Stimulated activated CD4-positive, alpha-beta T cell treated with anti-CD3 and anti-CD28 coated beads, TNF-alpha, amount 100 ng/mL, for 1 hour (primary cell): Measurements from ENCODE around the gene MCM9.

ENCODE experiments used
- DNase-seq, 3 donors: peaks; one replicate each; pipeline ENCODE4 v3.0.0-alpha.2; 2020; ENCODE audit warnings: low read depth in 3 of 3, low spot score in 1 of 3

Gene MCM9

GRCh38 chr6:118934461-118935330 is at the start of gene MCM9:
Gene MCM9, minus strand, starts transcription at chr6:118935159. Its CDS starts 3,436 bp downstream, at chr6:118931723.
- DNase-seq: peak; percentile 54 to 85 (median 75)

DNA sequence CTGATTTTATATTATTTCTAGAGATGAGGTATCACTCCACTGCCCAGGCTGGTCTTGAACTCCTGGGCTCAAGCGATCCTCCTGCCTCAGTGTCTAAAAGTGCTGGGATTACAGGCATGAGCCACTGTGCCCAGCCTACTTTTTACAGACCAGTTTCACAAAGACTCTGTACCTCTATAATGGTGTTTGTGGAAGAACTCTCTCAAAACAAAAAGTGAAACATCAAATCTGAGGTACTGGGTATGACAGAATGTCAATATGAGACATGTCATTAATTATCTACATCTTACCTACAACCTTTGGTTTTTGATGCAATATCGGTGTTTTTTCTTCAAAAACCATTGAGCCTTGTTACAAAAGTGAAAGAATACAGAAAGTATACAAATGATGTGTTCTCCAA is 49.4 kb upstream of the MCM9 start:
- no peak for DNase-seq

DNA sequence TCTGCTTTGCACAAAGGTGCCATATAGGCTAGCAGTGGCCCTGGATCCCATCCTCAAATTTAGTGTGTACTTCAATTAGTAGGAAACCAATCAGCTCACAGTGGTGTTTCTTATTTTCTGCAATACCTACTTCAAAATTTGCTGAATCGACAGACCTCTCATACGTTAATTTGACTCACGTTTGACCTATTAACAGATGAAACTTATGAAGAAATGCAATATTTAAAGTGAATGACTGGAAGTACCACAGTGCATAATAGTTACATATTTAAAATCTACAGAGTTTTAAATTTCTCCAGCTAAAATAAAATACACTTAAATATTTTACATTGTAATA is 47.6 kb upstream of the MCM9 start:
- DNase-seq: no peak

DNA sequence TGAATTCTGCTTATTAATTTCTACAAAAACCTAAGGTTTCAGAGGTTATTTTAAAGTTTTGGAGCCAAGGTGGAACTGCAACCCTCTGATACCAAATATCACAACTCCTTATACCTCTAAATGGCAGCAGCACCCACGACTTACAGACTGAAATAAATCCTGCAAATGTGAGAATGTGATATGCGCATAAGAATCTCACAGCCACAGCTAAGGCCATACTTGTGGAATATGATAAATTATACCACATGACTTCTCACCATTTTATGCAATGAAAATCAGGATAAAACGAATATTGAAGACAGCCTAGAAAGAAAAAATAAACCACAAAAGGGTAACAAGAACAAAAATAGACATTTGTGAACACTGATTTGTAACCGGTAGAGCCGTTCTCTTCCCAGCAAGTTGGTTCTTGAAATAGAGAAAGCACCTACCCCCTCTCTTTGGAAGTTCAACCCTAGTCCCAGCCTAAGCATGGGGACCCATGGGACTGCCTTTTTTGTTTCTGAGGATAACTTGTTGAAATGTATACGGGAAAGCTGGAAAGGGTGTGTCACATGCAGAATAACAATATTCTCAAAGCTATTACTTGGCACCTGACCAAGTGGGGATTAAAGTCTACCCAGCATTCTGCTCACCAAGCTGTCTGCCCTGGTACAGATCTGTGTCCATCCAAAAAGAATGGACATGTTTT is 47.1 kb upstream of the MCM9 start:
- DNase-seq: no peak

DNA sequence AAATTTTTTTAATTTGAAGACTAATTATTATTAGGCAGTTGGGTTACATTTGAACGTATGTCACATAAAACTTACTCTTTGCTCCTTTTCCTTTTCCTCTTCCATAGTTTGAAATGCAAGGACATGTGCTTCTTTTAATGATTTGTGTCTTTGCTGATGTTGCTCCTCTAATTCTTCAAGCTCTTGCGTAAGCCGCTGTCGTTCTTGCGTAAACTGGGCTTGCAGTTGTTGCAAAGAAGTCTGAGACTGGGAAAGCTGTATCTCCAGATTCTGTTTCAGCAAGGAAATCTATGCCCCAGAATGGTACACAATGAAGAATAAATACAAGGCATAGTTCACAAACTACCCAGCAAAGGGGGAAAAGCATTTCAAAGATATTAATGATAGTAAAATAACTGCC is 45.1 kb upstream of the MCM9 start:
- DNase-seq: no peak

- DNase-seq: no peak
Observed at GRCh38 chr6:118974790-118975189, 39.8 kb upstream of the MCM9 start.

DNA sequence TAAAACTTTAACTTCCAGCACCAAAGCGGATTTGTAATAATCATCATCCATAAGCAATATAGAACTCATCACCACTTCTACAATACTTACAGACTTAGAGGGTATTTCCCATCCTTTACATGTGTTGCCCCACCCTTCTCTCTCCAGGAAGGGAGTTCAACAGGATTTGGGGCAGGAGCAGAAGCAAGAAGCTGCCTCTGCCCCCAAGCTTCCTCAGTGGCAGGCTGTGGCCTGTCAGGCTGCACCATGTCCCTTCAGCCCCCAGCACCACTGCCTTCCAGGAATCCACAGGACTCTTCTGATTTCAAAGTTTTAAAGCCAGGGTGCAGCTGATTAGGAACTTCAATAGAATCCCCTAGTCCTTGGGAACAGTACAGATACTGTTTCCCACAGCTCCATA is 36.7 kb upstream of the MCM9 start:
- DNase-seq: no peak

DNA sequence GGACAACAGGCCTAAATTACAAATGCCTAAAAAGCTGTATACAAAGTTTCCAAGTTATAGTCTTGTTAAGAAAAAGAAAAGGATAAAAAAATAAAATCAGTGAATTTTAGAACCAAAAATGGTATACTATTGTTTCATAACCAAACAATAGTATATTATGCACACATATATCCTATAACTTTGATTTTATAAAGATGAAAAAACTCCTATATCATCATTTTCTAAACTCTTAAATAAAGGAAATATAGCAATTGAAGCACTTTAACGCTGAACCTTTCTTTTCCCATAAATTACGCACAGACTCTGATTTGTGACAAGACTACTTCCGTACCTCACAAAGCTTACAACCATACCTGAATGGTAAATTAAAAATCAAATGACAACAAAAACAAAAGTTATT is 35.9 kb upstream of the MCM9 start:
- DNase-seq: no peak

DNA sequence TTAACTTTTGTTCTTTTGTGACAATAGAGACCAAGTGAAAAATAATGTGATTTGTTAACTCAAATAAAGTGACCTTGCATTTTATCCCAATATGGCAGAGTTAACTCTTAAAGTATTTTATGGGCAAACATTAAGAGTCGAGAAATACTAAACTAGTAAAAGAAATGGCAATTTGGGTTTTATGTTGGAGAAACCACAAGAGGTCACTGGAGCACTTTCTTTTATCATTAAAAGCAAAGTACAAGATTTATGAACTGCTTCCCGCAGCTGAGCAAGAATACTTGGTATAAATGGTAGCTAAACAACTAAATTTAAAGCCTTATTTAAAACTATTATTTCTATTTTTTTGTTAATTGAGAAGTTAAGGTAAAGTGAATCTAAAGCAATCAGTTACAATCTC is 33.5 kb upstream of the MCM9 start:
- DNase-seq: no peak

GRCh38 chr6:118967239-118967638 is 32.3 kb upstream of the MCM9 start:
- DNase-seq: no peak

- no peak for DNase-seq
Observed at GRCh38 chr6:118965843-118966370, 30.9 kb upstream of the MCM9 start.

DNA sequence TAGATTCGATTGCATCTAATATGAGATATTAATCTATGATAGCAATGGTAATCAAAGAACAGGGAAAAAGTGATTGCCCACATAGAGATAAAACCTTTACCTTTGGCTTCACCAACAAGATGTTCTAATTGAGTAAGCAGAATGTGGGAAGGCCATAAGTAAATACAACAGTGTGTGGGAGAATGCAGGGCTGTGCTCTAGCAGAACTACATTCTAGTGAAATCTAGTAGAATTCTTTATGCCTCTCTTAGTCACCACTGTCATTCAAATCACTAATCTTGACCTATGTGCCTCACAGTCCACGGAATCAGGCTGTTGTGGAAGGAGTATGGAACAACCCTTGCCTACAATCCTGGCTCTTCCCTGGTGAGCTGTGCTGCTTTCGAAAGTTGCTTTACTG is 30.4 kb upstream of the MCM9 start:
- no peak for DNase-seq

DNA sequence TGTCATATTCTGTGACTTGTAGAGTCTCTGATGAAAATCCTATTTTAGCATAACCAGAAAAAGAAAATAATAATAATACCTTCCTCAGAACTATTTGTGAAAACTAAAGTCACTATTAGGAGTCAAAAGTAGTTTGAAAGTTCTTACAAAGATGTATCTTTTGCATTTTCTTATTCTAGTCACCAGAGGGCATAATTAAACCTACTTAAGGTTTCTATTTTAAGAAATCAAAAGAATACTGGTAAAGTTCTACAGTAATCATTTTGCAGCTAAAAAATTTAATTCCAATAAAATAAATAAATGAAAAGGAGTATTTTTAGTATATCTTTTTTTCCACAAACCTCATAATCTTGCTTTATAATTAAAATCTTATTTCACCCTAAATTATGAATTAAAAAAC is 28.0 kb upstream of the MCM9 start:
- DNase-seq: no peak

- DNase-seq: no peak
Observed at GRCh38 chr6:118959903-118960302, 24.9 kb upstream of the MCM9 start.

DNA sequence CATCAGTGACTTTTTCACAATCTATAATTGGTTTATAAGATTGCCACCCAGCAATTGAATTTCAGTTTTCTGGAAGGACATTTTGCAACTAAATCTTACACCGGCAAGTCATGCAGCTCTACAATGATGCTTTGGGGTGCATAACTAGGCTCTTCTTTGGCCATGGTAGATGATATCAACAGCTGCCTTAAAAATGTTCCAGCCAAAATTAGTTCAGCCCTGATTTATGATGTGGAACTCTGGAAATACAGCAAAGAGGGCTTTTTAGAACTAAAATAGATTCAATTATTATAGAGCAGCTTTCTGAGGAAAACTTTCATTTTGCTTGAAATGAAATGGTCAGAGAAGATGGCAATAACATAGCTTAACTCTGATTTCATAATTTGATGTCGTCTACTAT is 18.4 kb upstream of the MCM9 start:
- DNase-seq: no peak

GRCh38 chr6:118952683-118953082 is 17.7 kb upstream of the MCM9 start:
- no peak for DNase-seq

GRCh38 chr6:118945217-118945616 is 10.3 kb upstream of the MCM9 start:
- no peak for DNase-seq

DNA sequence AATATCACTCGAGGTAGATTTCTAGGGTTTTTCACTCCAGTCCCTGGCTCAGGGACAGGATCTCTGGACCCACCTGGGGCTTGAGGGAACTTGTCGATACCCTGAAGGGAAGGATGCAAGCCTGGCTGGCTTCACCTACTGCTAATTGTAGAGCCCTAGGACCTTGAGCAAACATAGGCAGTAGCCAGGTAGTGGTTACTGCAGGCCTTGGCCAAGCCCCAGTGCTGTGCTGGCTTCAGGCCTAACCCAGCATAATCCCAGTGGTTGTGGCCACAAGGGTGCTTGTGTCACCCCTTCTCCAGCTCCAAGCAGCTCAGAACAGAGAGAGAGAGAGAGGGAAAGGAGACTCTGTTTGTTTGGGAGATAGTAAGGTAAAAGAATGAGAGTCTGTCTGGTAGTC is 5.8 kb upstream of the MCM9 start:
- no peak for DNase-seq

DNA sequence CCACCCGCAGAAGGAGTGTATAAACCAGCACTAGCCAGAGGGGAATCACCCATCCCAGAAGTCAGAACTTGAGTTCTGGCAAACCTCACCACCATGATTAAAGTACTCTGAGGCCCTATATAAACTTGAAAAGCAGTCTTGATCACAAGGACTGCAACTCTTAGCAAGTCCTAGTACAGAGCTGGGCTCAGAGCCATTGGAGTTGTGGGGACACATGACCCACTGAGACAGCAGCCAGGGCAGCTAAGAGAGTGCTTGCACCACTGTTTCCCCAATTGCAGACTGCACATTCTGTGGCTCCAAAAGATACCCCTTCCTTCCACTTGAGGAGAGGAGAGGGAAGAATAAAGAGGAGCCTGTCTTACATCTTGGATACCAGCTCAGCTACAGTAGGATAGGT is 4.7 kb upstream of the MCM9 start:
- no peak for DNase-seq

DNA sequence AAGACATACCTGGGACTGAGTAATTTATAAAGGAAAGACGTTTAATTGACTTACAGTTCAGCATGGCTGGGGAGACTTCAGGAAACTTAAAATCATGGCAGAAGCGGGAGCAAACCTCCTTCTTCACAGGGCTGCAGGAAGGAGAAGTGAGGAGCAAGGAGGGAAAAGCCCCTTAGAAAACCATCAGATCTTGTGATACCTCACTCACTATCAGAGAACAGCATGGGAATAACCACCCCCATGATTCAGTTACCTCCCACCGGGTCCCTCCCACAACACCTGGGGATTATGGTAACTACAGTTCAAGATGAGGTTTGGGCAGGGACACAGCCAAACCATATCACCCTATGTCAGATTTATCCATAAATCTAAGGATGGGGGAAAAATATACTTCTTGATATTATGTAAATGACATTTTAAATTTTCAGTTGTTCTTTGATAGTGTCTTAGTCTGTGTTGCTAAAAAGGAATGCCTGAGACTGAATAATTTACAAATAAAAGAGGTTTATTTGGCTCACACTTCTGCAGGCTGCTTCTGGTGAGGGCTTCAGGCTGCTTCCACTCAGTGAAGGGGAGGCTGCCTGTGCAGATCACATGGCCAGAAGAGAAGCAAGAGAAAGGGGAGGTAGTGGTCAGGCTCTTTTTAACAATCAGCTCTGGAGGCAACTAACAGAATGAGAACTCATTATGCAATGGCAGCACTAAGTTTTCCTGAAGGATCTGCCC is 1.2 kb upstream of the MCM9 start:
- no peak for DNase-seq

- no peak for DNase-seq
Observed at GRCh38 chr6:118935331-118935668, 341 bp upstream of the MCM9 start.

DNA sequence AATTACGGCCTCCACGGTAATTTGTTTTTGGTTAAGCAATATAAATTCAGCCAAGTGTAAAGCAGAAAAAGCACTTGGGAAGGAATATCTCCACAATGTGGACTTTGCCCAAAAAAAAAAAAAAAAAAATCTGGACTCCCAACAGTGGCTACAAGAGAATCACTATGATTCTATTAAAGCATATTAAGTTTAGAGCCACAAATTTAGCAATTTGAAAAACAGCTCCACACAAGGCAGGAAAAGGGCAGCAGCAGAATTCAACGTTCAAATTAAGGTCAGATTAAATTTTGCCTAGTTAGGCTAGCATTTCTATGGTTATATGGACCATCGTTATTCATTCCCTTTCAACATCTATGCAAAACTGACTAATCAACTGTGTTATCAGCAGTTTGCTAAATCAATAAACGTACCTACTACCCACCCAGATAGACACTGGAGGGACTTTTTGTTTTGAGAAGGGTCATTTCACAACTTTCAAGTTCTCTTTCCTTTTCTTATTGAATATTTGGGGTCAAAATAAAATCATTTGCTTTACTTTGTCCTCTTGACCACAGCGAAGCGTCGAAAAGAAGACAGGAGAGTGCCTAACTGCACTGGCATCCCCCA is 1.0 kb downstream of the MCM9 start:
- no peak for DNase-seq
